Osteocyte (in vitro differentiated cells): ENCODE measurements around the gene GLIPR2. TPM values are rescaled to one million over a fixed set of nuclear protein-coding genes. Genes with fewer than 3 reads are reported as not detected.

Experiments
- DNase-seq: peaks from one replicate; pipeline ENCODE4 v3.0.0; 2021; ENCODE audit warnings: mixed read lengths; ENCODE audit not compliant: unreplicated experiment; ENCODE audit errors: extremely low spot score
- H3K27ac Mint-ChIP-seq: one replicate; pipeline ENCODE4 v1.8.0; 2021; ENCODE audit warnings: mild to moderate bottlenecking, mixed read lengths; ENCODE audit not compliant: unreplicated experiment
- H3K27me3 Mint-ChIP-seq: one replicate; pipeline ENCODE4 v1.8.0; 2021; ENCODE audit warnings: mixed read lengths; ENCODE audit not compliant: unreplicated experiment
- H3K36me3 Mint-ChIP-seq: one replicate; pipeline ENCODE4 v1.8.0; 2021; ENCODE audit warnings: mixed read lengths; ENCODE audit not compliant: unreplicated experiment
- H3K4me1 Mint-ChIP-seq: one replicate; pipeline ENCODE4 v1.8.0; 2021; ENCODE audit warnings: mixed read lengths; ENCODE audit not compliant: unreplicated experiment
- H3K4me3 Mint-ChIP-seq: one replicate; pipeline ENCODE4 v1.8.0; 2021; ENCODE audit warnings: mild to moderate bottlenecking, moderate library complexity, mixed read lengths; ENCODE audit not compliant: unreplicated experiment
- H3K9me3 Mint-ChIP-seq: one replicate; pipeline ENCODE4 v1.8.0; 2021; ENCODE audit warnings: mixed read lengths; ENCODE audit not compliant: unreplicated experiment
- total RNA-seq: library from RNA; stranded (reverse); gene quantifications from 2 replicates; pipeline ENCODE4 v1.2.1, GENCODE V29; 2021
- TF ChIP-seq, protein P1 (sequence below): fragments of 200-600 bp; sonication (generic); IDR thresholded peaks from 2 replicates; pipeline ENCODE4 v1.5.0; 2021; ENCODE audit warnings: antibody characterized with exemption, mild to moderate bottlenecking, moderate library complexity

GLIPR2 gene
- total RNA-seq, 1 donor from 2014 or later, result 30.6 TPM

DNA sequence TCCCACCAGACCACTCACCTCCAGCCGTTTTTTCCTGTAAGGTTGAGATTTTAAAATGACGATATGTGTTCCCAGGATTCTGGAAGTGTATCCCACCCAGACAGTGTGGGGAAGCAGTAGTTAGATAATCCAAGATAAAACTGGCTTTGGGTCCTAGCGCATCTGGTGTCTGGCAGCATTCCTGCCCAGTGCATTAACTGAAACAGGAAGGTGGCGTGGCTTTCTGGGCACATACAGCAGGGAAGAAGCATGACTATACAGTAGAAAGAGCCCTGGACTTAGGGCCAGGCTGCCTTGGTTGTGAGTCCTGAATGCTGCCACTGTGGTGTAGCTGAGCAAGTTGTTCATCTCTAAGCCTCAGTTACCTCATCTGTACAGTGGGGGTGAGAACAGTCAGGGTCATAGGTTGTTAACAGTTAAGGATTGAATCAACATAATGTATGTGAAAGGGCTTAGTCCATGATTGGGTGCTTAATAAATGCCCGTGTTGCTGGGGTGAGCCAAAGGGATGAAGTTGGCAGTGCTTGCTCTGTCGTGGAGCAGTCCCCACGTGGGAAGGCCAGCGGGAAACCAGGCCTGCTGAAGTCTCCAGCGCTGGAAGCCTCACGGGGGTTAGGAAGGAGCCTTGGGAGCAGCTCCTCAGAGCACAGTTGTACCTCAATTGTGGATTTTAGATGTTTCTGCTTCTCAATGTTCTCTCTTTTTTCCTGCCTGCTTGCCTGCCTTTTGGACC, 72.2 kb downstream of the GLIPR2 start:
- Mint-ChIP-seq H3K4me3 (no peak overlapping the region), H3K27me3 (no peaks in the 10 kb centered on the region), H3K4me1 (peaks cover 10% of the 10 kb centered on the region), H3K27ac (peak overlapping the region; percentile 54), H3K36me3 (peaks cover 69% of the 10 kb centered on the region), H3K9me3 (no peaks in the 10 kb centered on the region)
- TF ChIP-seq, protein P1, sequence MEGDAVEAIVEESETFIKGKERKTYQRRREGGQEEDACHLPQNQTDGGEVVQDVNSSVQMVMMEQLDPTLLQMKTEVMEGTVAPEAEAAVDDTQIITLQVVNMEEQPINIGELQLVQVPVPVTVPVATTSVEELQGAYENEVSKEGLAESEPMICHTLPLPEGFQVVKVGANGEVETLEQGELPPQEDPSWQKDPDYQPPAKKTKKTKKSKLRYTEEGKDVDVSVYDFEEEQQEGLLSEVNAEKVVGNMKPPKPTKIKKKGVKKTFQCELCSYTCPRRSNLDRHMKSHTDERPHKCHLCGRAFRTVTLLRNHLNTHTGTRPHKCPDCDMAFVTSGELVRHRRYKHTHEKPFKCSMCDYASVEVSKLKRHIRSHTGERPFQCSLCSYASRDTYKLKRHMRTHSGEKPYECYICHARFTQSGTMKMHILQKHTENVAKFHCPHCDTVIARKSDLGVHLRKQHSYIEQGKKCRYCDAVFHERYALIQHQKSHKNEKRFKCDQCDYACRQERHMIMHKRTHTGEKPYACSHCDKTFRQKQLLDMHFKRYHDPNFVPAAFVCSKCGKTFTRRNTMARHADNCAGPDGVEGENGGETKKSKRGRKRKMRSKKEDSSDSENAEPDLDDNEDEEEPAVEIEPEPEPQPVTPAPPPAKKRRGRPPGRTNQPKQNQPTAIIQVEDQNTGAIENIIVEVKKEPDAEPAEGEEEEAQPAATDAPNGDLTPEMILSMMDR, result no peak
- DNase-seq, result no peak

DNA sequence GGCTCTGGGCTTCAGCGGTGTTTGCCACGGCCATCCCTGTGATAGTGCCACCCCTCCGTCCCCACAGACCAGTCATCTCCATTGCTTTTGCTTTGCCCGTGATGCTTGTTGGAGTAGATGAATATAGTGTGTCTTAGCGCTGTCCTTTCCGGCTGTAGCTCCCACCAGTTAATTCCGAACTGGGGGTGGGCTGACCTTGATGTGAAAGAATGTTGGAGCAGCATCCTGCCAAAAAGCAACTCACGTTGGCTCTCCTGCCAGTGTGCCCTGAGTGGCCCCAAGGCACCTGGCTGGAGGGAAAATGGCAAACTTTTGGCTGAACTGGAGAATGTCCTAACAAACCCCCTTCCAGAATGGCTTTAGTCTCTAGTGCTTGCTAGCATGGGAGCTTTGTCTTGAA, 74.2 kb downstream of the GLIPR2 start:
- H3K36me3 Mint-ChIP-seq, result peaks cover 53% of the 10 kb centered on the region
- no peak for DNase-seq
- H3K9me3 Mint-ChIP-seq, result no peaks in the 10 kb centered on the region
- H3K4me1 Mint-ChIP-seq, result peaks cover 11% of the 10 kb centered on the region
- no peaks in the 10 kb centered on the region for H3K27me3 Mint-ChIP-seq
- TF ChIP-seq, protein P1, result no peak
- H3K27ac Mint-ChIP-seq, result peak overlapping the region; percentile 12
- H3K4me3 Mint-ChIP-seq, result no peak overlapping the region

DNA sequence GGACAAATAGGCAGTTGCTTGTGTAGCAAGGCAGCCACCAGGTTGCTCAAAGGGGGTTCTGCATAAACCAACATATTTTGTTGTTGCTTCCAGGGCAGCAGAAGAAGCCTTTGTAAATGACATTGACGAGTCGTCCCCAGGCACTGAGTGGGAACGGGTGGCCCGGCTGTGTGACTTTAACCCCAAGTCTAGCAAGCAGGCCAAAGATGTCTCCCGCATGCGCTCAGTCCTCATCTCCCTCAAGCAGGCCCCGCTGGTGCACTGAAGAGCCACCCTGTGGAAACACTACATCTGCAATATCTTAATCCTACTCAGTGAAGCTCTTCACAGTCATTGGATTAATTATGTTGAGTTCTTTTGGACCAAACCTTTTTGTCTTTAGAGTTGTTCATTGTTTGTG, 75.0 kb downstream of the GLIPR2 start:
- Mint-ChIP-seq H3K4me1 (peaks cover 13% of the 10 kb centered on the region), H3K9me3 (no peaks in the 10 kb centered on the region), H3K36me3 (peaks cover 51% of the 10 kb centered on the region), H3K27ac (no peak overlapping the region), H3K4me3 (no peak overlapping the region), H3K27me3 (no peaks in the 10 kb centered on the region)
- DNase-seq, result no peak
- TF ChIP-seq, protein P1, result no peak

DNA sequence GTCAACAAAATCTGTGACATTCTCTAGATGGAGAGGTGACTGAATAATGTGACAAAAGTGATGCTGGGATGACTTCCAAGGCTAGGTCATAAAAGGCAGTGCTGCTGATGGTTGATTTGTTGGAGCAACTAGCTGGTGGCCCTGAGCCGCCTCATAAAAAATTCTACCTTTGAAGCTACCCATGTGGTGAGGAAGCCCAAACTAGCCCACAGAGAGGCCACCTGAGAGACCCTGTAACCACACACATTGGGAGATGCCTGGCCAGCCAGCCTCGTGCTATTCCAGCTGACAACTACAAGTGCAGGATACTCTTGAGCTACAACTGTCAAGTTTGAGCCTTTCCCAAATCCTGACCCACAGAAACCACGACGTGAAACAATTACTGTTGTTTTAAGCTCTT, 76.9 kb downstream of the GLIPR2 start:
- Mint-ChIP-seq H3K27ac (no peak overlapping the region), H3K4me1 (peaks cover 3% of the 10 kb centered on the region), H3K9me3 (no peaks in the 10 kb centered on the region), H3K36me3 (peaks cover 46% of the 10 kb centered on the region), H3K27me3 (no peaks in the 10 kb centered on the region), H3K4me3 (no peak overlapping the region)
- TF ChIP-seq, protein P1, result no peak
- no peak for DNase-seq

Other genes with a start within 250 kb of the GLIPR2 start
- gene HRCT1, start 230.5 kb upstream of the GLIPR2 start, total RNA-seq, result 3.0 and 3.7 TPM in 2 replicates
- gene SPAAR, start 227.2 kb upstream of the GLIPR2 start, total RNA-seq, result 0.56 TPM in 1 of 2 replicates, not detected in the other
- not detected in 2 replicates for gene OR2S2, start 178.6 kb upstream of the GLIPR2 start, total RNA-seq
- 25.7 and 27.1 TPM in 2 replicates for gene RECK, start 99.8 kb upstream of the GLIPR2 start, total RNA-seq
- gene CCIN, start 32.7 kb downstream of the GLIPR2 start, total RNA-seq, result not detected in 2 replicates
- 260 and 281 TPM in 2 replicates for gene CLTA, start 54.2 kb downstream of the GLIPR2 start, total RNA-seq
- gene GNE, start 121.7 kb downstream of the GLIPR2 start, total RNA-seq, result 16.5 and 16.9 TPM in 2 replicates